ENCODE data around the gene DHRS4. TPM values are rescaled to one million over a fixed set of nuclear protein-coding genes. Genes with fewer than 3 reads are reported as not detected.
"Not testable (repeated sequence)": the region's sequence is repeated elsewhere in the genome, so short reads cannot be mapped to it uniquely, and the experiment has no call there.

DHRS4 gene
- total RNA-seq, 1 experiment from 2014 or later = 10.1 TPM

GRCh38 chr14:24006471-24006816 is 52.9 kb downstream of the DHRS4 start:
- H3K27me3 ChIP-seq (replicated peaks; ENCODE audit: insufficient read depth, low read depth, low read length, poor library complexity); H3K36me3 ChIP-seq (ENCODE audit: insufficient read depth, low read length, poor library complexity, severe bottlenecking); H3K27ac ChIP-seq (ENCODE audit: low read depth, low read length, poor library complexity, severe bottlenecking); POLR2A ChIA-PET (ENCODE audit: low non-redundant PET); CTCF ChIA-PET; intact Hi-C loops (cut with micrococcal nuclease; ENCODE audit: unreplicated experiment); H3K4me1 ChIP-seq (ENCODE audit: insufficient read depth, low read length, poor library complexity, severe bottlenecking); DNase-seq (ENCODE audit: low spot score); H3K9me3 ChIP-seq (ENCODE audit: low read depth, low read length, poor library complexity, severe bottlenecking); BruUV-seq (replicated peaks): not testable (repeated sequence)
- H3K4me3 ChIP-seq (ENCODE audit: low read depth, low read length, poor library complexity, severe bottlenecking) = peak overlapping the region; percentile 37

- POLR2A ChIA-PET (ENCODE audit: low non-redundant PET) = not testable (repeated sequence)
Observed at GRCh38 chr14:24006817-24007652, 53.5 kb downstream of the DHRS4 start.

DNA sequence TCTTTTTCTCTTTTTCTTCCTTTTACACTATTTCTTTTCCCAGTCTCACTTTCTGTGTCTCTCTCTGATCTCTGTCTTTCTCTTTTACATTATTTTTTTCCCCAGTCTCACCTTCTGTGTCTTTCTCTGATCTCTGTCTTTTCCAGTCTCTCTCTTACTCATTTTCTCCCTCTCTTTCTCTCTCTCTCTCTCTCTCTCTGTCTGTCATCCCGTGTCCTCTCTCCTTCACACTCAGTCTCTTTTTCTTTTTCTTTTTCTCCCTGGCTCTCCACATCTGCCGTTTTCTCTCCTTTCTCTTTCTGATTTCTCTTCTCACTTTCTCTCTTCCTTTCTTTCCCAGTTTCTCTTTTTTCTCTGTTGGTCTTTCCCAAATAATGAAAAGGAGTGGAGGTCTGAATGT is 57.5 kb downstream of the DHRS4 start:
- intact Hi-C loops (cut with micrococcal nuclease; ENCODE audit: unreplicated experiment) = loop anchor here (10.0 kb wide), 2 partner anchors 56 to 424 kb away; partner anchors contain the start of gene DHRS4
- Histone ChIP-seq H3K4me1 (ENCODE audit: insufficient read depth, low read length, poor library complexity, severe bottlenecking) (peaks cover 20% of the 10 kb centered on the region), H3K27me3 (replicated peaks; ENCODE audit: insufficient read depth, low read depth, low read length, poor library complexity) (no peaks in the 10 kb centered on the region), H3K4me3 (ENCODE audit: low read depth, low read length, poor library complexity, severe bottlenecking) (no peak overlapping the region), H3K9me3 (ENCODE audit: low read depth, low read length, poor library complexity, severe bottlenecking) (no peaks in the 10 kb centered on the region), H3K36me3 (ENCODE audit: insufficient read depth, low read length, poor library complexity, severe bottlenecking) (no peaks in the 10 kb centered on the region), H3K27ac (ENCODE audit: low read depth, low read length, poor library complexity, severe bottlenecking) (no peak overlapping the region)
- TF ChIP-seq EZH2 (IDR thresholded peaks at IDR 0.05; ENCODE audit: borderline replicate concordance, low read depth, low read length, poor library complexity, severe bottlenecking) = no peak
- TF ChIP-seq, protein P1, sequence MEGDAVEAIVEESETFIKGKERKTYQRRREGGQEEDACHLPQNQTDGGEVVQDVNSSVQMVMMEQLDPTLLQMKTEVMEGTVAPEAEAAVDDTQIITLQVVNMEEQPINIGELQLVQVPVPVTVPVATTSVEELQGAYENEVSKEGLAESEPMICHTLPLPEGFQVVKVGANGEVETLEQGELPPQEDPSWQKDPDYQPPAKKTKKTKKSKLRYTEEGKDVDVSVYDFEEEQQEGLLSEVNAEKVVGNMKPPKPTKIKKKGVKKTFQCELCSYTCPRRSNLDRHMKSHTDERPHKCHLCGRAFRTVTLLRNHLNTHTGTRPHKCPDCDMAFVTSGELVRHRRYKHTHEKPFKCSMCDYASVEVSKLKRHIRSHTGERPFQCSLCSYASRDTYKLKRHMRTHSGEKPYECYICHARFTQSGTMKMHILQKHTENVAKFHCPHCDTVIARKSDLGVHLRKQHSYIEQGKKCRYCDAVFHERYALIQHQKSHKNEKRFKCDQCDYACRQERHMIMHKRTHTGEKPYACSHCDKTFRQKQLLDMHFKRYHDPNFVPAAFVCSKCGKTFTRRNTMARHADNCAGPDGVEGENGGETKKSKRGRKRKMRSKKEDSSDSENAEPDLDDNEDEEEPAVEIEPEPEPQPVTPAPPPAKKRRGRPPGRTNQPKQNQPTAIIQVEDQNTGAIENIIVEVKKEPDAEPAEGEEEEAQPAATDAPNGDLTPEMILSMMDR (conservative IDR thresholded peaks at IDR 0.05; ENCODE audit: low read depth, low read length) = no peak
- CTCF ChIA-PET = no interaction called here
- POLR2A ChIA-PET (ENCODE audit: low non-redundant PET) = no interaction called here
- no TSS peak for BruUV-seq (replicated peaks)
- no peak for DNase-seq (ENCODE audit: low spot score)

More at GRCh38 chr14:24006817-24007652, 53.5 kb downstream of the DHRS4 start:
- H3K27me3 ChIP-seq (replicated peaks; ENCODE audit: insufficient read depth, low read depth, low read length, poor library complexity); H3K36me3 ChIP-seq (ENCODE audit: insufficient read depth, low read length, poor library complexity, severe bottlenecking); H3K4me1 ChIP-seq (ENCODE audit: insufficient read depth, low read length, poor library complexity, severe bottlenecking); BruUV-seq (replicated peaks); CTCF ChIA-PET; H3K9me3 ChIP-seq (ENCODE audit: low read depth, low read length, poor library complexity, severe bottlenecking); intact Hi-C loops (cut with micrococcal nuclease; ENCODE audit: unreplicated experiment); H3K27ac ChIP-seq (ENCODE audit: low read depth, low read length, poor library complexity, severe bottlenecking): not testable (repeated sequence)
- peak; percentile 41 for DNase-seq (ENCODE audit: low spot score)
- H3K4me3 ChIP-seq (ENCODE audit: low read depth, low read length, poor library complexity, severe bottlenecking) = peak overlapping the region; percentile 37

GRCh38 chr14:24012726-24013273 is 59.2 kb downstream of the DHRS4 start:
- CTCF ChIA-PET = not testable (repeated sequence)

More at GRCh38 chr14:24012726-24013273, 59.2 kb downstream of the DHRS4 start:
- H3K4me3 ChIP-seq (ENCODE audit: low read depth, low read length, poor library complexity, severe bottlenecking); H3K36me3 ChIP-seq (ENCODE audit: insufficient read depth, low read length, poor library complexity, severe bottlenecking); POLR2A ChIA-PET (ENCODE audit: low non-redundant PET); H3K27me3 ChIP-seq (replicated peaks; ENCODE audit: insufficient read depth, low read depth, low read length, poor library complexity); H3K9me3 ChIP-seq (ENCODE audit: low read depth, low read length, poor library complexity, severe bottlenecking); H3K27ac ChIP-seq (ENCODE audit: low read depth, low read length, poor library complexity, severe bottlenecking); BruUV-seq (replicated peaks): not testable (repeated sequence)
- H3K4me1 ChIP-seq (ENCODE audit: insufficient read depth, low read length, poor library complexity, severe bottlenecking) = peaks cover 20% of the 10 kb centered on the region
- intact Hi-C loops (cut with micrococcal nuclease; ENCODE audit: unreplicated experiment) = loop anchor here (1.0 to 10.0 kb wide), 3 partner anchors 58 to 422 kb away; partner anchors contain the start of genes DHRS4 and IRF9
- DNase-seq (ENCODE audit: low spot score) = peak; percentile 72

Measured in A673 (cell line).